SK-N-SH (cell line): Measurements from ENCODE around the gene CHSY3.

Experiments
- EP300 ChIP-seq, 2 experiments: IDR thresholded peaks; 2 replicates each; pipeline versions ENCODE4 v1.4.0 to v1.6.1; 2012; ENCODE audit warnings: borderline replicate concordance in 1 of 2, low read depth in 1 of 2, low read length in 1 of 2
- EZH2phosphoT487 ChIP-seq: fragments of 200-600 bp; sonication (generic); IDR thresholded peaks from 2 replicates; pipeline ENCODE4 v1.6.1; 2017; ENCODE audit warnings: low read depth, mixed run types, mild to moderate bottlenecking, antibody characterized with exemption, moderate library complexity, borderline replicate concordance
- NRF1 ChIP-seq: IDR thresholded peaks from 2 replicates; pipeline ENCODE4 v1.6.1; 2012; ENCODE audit warnings: low read depth, mild to moderate bottlenecking, low read length
- POLR2AphosphoS5 ChIP-seq: IDR thresholded peaks from 2 replicates; pipeline ENCODE4 v1.6.1; 2012; ENCODE audit warnings: low read depth, low read length
- RXRA ChIP-seq: IDR thresholded peaks from 2 replicates; pipeline ENCODE4 v1.4.0; 2012; ENCODE audit warnings: low read depth, mild to moderate bottlenecking, borderline replicate concordance
- SIN3A ChIP-seq: IDR thresholded peaks from 2 replicates; pipeline ENCODE4 v1.6.1; 2012; ENCODE audit warnings: low read depth, mild to moderate bottlenecking, low read length, moderate library complexity, borderline replicate concordance
- TAF1 ChIP-seq: IDR thresholded peaks from 2 replicates; pipeline ENCODE4 v1.6.1; 2012; ENCODE audit warnings: low read depth, mild to moderate bottlenecking, low read length, moderate library complexity, borderline replicate concordance
- TCF12 ChIP-seq: IDR thresholded peaks from 2 replicates; pipeline ENCODE4 v1.4.0; 2012
- TF ChIP-seq, protein P1 (sequence below): fragments of 200-600 bp; sonication (generic); IDR thresholded peaks from 2 replicates; pipeline ENCODE4 v1.6.1; 2017; ENCODE audit warnings: antibody characterized with exemption, mild to moderate bottlenecking, moderate library complexity
- TF ChIP-seq, protein P2 (sequence below): IDR thresholded peaks from 2 replicates; pipeline ENCODE4 v1.6.1; 2012; ENCODE audit warnings: mild to moderate bottlenecking, low read depth, low read length, moderate library complexity

DNA sequence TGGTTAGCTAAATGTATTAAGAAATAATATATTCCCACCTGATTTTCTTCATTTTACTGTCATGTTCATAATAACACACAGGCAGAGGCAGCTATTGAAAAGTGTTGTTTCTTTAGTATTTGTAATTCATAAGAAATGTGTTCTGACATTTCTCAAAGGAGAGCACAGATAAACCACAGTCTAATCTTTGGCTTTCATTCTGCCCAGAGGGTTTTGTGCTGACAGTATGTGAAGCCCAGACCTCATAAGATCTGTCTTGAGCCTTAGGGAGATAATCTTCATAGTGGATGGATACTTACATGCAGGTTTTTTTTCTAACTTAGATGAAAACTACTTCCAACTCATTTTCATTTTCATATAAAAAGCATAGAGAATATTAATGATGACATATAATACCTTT, 206.1 kb downstream of the CHSY3 start:
- TF ChIP-seq TAF1 (no peak), TCF12 (no peak), EP300 (IDR thresholded peaks at IDR 0.05; ENCODE audit: borderline replicate concordance in 1 of 2, low read depth in 1 of 2, low read length in 1 of 2) (no peak), POLR2AphosphoS5 (no peak), EZH2phosphoT487 (no peak), RXRA (no peak), SIN3A (no peak), NRF1 (no peak)
- TF ChIP-seq, protein P1, sequence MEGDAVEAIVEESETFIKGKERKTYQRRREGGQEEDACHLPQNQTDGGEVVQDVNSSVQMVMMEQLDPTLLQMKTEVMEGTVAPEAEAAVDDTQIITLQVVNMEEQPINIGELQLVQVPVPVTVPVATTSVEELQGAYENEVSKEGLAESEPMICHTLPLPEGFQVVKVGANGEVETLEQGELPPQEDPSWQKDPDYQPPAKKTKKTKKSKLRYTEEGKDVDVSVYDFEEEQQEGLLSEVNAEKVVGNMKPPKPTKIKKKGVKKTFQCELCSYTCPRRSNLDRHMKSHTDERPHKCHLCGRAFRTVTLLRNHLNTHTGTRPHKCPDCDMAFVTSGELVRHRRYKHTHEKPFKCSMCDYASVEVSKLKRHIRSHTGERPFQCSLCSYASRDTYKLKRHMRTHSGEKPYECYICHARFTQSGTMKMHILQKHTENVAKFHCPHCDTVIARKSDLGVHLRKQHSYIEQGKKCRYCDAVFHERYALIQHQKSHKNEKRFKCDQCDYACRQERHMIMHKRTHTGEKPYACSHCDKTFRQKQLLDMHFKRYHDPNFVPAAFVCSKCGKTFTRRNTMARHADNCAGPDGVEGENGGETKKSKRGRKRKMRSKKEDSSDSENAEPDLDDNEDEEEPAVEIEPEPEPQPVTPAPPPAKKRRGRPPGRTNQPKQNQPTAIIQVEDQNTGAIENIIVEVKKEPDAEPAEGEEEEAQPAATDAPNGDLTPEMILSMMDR: no peak
- TF ChIP-seq, protein P2, sequence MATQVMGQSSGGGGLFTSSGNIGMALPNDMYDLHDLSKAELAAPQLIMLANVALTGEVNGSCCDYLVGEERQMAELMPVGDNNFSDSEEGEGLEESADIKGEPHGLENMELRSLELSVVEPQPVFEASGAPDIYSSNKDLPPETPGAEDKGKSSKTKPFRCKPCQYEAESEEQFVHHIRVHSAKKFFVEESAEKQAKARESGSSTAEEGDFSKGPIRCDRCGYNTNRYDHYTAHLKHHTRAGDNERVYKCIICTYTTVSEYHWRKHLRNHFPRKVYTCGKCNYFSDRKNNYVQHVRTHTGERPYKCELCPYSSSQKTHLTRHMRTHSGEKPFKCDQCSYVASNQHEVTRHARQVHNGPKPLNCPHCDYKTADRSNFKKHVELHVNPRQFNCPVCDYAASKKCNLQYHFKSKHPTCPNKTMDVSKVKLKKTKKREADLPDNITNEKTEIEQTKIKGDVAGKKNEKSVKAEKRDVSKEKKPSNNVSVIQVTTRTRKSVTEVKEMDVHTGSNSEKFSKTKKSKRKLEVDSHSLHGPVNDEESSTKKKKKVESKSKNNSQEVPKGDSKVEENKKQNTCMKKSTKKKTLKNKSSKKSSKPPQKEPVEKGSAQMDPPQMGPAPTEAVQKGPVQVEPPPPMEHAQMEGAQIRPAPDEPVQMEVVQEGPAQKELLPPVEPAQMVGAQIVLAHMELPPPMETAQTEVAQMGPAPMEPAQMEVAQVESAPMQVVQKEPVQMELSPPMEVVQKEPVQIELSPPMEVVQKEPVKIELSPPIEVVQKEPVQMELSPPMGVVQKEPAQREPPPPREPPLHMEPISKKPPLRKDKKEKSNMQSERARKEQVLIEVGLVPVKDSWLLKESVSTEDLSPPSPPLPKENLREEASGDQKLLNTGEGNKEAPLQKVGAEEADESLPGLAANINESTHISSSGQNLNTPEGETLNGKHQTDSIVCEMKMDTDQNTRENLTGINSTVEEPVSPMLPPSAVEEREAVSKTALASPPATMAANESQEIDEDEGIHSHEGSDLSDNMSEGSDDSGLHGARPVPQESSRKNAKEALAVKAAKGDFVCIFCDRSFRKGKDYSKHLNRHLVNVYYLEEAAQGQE: no peak
